Breast epithelium (tissue), 4 donors: ENCODE results near the gene BANF1. TPM values are rescaled to one million over a fixed set of nuclear protein-coding genes. Genes with fewer than 3 reads are reported as not detected.
A peak's percentile ranks its signal among the peaks of the same experiment; 100 is the strongest.

Source experiments
- DNase-seq, 2 donors: peaks; one replicate each; pipeline ENCODE4 v3.0.0-alpha.2; 2019; ENCODE audit warnings: low spot score in 2 of 2
- H3K27ac ChIP-seq, 2 donors: fragments of 200-600 bp; sonication (generic) in 1 of 2; one replicate each; pipeline ENCODE4 v1.5.1; 2016 to 2019; ENCODE audit warnings: mild to moderate bottlenecking in 1 of 2
- H3K27me3 ChIP-seq, 2 donors: fragments of 200-600 bp; sonication (generic) in 1 of 2; one replicate each; pipeline versions ENCODE4 v1.5.1 to v1.6.0; 2017 to 2019; ENCODE audit warnings: control low read depth in 1 of 2, mild to moderate bottlenecking in 1 of 2
- H3K36me3 ChIP-seq: fragments of 200-600 bp; one replicate; pipeline ENCODE4 v1.5.1; 2019
- H3K4me1 ChIP-seq, 2 donors: fragments of 200-600 bp; sonication (generic); one replicate each; pipeline ENCODE4 v1.5.1; 2016 to 2019; ENCODE audit warnings: control low read depth in 1 of 2
- H3K4me3 ChIP-seq, 3 donors: fragments of 200-600 bp; sonication (generic); 1 replicate in 2 of 3; 2 replicates in 1 of 3; pipeline ENCODE4 v1.5.1; 2016 to 2019; ENCODE audit warnings: mild to moderate bottlenecking in 3 of 3, moderate library complexity in 2 of 3
- H3K9me3 ChIP-seq, 2 donors: fragments of 200-600 bp; sonication (generic) in 1 of 2; one replicate each; pipeline ENCODE4 v1.5.1; 2016 to 2019; ENCODE audit warnings: control low read depth in 1 of 2
- POLR2A ChIP-seq: fragments of 450-650 bp; IDR thresholded peaks from one replicate; pipeline ENCODE4 v1.6.1; 2016; ENCODE audit warnings: antibody characterized with exemption, mild to moderate bottlenecking, moderate library complexity
- POLR2AphosphoS5 ChIP-seq, 3 donors: sonication (generic); formaldehyde crosslinking; IDR thresholded peaks; one replicate each; pipeline ENCODE4 v1.6.1; 2017; ENCODE audit warnings: antibody characterized with exemption in 3 of 3
- intact Hi-C: fragments of 100-400 bp; cut with DNase I; formaldehyde crosslinking; loops from one replicate; pipeline ENCODE4 v1.15.1; 2023; ENCODE audit warnings: low total_unique reads
- total RNA-seq, 3 donors: library from RNA; depleted of rRNA; stranded (reverse); fragments of >200 nt; gene quantifications; one replicate each; pipeline ENCODE4 v1.1.0, GENCODE V29; 2016
- TF ChIP-seq, protein P1 (sequence below), 3 donors: fragments of 450-650 bp; IDR thresholded peaks; one replicate each; pipeline ENCODE4 v1.5.1; 2016 to 2017; ENCODE audit warnings: antibody characterized with exemption in 3 of 3, mild to moderate bottlenecking in 3 of 3, moderate library complexity in 3 of 3

BANF1 gene
- total RNA-seq, 3 donors from 2014 or later, result 15.7 to 42.0 (median 37.4) TPM

DNA sequence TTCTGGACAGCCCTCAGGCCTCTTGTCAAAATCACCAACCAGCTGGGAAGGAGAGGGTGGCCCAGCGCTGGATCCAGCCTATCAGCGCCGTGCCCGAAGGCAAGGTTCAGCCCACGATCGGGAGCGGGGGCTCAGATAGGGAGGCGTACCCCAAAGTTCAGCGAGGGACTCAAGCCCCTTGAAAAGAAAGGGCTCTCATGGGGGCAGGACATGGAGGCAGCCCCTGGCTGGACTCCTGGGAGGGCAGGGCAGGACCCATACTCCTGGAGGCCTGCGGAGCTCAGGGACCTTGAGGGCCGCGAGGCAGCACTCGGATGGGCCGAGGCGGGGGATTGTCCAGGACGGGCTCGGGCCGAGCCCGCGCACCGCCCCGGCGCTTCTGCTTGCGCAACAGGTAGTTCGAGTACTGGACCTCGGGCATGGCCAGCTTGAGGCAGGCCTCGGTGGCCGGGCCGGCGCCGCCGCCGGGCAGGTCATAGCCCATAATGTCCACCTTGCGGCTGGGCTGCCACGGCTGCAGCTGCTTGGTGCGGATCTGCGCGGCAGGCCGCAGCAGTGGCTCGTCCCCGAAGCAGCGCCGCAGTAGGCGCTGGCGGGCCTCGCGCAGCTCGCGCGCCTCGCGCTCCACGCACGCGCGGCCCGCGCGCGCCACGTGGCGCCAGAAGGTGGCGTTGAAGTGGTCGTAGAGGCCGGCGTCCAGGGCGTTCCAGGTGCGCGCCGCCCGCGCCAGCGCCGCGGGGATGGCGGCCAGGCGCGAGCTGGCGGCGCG lies 40.1 kb downstream of the BANF1 start:
- no peaks in the 10 kb centered on the region for H3K36me3 ChIP-seq
- DNase-seq, result no peak
- H3K27ac ChIP-seq, result no peak overlapping the region
- TF ChIP-seq POLR2A (no peak), POLR2AphosphoS5 (IDR thresholded peaks at IDR 0.05) (no peak)
- TF ChIP-seq, protein P1, sequence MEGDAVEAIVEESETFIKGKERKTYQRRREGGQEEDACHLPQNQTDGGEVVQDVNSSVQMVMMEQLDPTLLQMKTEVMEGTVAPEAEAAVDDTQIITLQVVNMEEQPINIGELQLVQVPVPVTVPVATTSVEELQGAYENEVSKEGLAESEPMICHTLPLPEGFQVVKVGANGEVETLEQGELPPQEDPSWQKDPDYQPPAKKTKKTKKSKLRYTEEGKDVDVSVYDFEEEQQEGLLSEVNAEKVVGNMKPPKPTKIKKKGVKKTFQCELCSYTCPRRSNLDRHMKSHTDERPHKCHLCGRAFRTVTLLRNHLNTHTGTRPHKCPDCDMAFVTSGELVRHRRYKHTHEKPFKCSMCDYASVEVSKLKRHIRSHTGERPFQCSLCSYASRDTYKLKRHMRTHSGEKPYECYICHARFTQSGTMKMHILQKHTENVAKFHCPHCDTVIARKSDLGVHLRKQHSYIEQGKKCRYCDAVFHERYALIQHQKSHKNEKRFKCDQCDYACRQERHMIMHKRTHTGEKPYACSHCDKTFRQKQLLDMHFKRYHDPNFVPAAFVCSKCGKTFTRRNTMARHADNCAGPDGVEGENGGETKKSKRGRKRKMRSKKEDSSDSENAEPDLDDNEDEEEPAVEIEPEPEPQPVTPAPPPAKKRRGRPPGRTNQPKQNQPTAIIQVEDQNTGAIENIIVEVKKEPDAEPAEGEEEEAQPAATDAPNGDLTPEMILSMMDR (IDR thresholded peaks at IDR 0.05), result no peak
- intact Hi-C loops, result no loop called here
- no peaks in the 10 kb centered on the region for H3K4me1 ChIP-seq
- no peaks in the 10 kb centered on the region for H3K27me3 ChIP-seq
- no peaks in the 10 kb centered on the region for H3K9me3 ChIP-seq
- H3K4me3 ChIP-seq, result no peak overlapping the region

DNA sequence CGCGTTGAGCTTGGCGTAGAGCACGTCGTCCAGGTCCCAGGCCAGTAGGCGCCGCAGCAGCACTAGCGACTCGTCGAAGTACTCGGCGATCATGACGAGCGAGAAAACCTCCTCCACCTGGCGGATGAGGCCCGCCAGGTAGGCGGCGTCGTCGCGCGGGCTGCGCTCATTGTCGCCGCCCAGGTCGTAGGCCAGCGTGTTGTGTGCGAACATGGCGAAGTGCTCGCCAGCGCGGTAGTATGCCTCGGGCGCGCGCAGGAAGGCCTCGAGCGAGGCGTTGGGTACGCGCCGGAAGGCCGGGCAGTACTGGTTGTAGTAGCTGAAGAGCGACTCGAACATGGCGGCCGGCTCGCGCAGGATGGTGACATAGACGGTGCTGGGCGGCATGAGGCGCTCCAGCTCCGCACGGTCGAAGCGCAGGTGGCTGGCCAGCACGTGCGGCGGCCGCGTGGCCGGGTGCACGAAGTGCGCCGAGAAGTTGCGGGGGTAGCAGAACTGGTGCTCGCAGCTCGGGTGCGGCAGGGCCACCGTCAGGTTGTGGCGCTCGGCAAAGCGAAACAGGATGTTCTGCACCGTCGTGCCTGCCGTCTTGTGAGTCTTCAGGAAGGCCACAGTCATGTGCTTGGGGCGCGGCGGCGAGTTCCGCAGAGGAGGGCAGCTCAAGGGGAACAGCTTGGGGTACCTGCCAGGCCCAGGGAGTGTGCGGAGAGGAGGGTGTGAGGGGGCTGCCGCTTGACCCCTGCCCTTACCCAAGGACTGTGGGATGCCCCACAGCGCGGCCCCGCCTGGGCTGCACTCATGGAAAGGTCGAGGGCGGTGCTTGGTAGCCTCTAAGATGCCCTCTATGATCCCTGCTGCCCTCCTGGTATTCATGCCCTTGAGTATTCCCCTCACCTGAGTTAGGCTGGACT lies 40.9 kb downstream of the BANF1 start:
- no peaks in the 10 kb centered on the region for H3K36me3 ChIP-seq
- no peaks in the 10 kb centered on the region for H3K9me3 ChIP-seq
- no peak overlapping the region for H3K4me3 ChIP-seq
- peaks cover 0 to 4% of the 10 kb centered on the region in 2 donors for H3K27me3 ChIP-seq
- no peak overlapping the region for H3K27ac ChIP-seq
- intact Hi-C loops, result no loop called here
- H3K4me1 ChIP-seq, result no peaks in the 10 kb centered on the region
- TF ChIP-seq, protein P1 (IDR thresholded peaks at IDR 0.05), result no peak
- no peak for TF ChIP-seq POLR2AphosphoS5 (IDR thresholded peaks at IDR 0.05)
- no peak for TF ChIP-seq POLR2A
- DNase-seq, result no peak

DNA sequence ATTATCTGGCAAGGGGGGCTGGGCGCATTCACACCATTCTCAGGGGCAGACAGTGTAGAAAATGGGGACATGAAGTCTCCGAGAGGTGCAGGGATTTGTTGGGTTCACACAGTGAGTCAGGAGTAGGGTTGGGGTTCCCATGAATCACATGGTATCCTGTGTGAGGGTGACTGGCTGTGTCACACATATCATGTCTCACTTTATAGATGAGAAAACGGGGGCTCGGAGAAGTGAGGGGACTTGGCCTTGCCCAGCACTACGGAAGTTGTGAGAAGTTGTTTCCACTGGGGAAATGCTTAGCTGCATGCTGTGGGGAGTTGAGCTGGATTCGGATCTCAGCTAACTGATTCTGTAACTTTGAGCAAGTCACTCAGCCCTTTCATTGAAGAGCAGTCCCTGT lies 42.5 kb downstream of the BANF1 start:
- H3K27ac ChIP-seq, result no peak overlapping the region
- peaks cover 0 to 13% of the 10 kb centered on the region in 2 donors for H3K27me3 ChIP-seq
- intact Hi-C loops, result no loop called here
- H3K4me3 ChIP-seq, result no peak overlapping the region
- no peak for DNase-seq
- H3K36me3 ChIP-seq, result no peaks in the 10 kb centered on the region
- H3K4me1 ChIP-seq, result no peaks in the 10 kb centered on the region
- no peaks in the 10 kb centered on the region for H3K9me3 ChIP-seq
- TF ChIP-seq, protein P1 (IDR thresholded peaks at IDR 0.05), result no peak
- TF ChIP-seq POLR2AphosphoS5 (IDR thresholded peaks at IDR 0.05) (no peak), POLR2A (no peak)

DNA sequence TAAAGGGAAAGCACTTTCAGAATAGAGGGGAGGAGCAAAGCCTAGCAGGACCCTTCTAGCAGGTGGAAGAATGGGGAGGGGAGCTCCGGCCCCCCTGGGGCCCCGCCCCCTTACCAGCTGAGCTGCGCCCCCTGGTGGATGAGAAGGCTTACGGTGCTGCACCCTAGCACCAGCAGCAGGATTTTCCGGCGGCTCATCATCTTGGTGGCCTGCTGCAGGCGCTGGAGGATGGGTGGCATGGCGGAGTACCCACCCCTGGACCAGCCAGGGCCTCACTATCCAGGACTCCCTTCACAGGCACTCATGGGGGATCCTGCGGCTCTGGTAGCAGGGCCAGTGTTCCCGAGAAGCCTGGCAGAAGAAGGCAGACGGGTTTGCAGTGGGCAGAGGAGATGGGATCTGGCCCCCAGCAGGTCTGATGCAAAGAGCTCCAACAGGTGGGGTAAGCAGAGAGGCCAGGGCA lies 42.9 kb downstream of the BANF1 start:
- Histone ChIP-seq H3K9me3 (no peaks in the 10 kb centered on the region), H3K4me1 (no peaks in the 10 kb centered on the region), H3K4me3 (no peak overlapping the region), H3K36me3 (no peaks in the 10 kb centered on the region), H3K27me3 (peaks cover 0 to 13% of the 10 kb centered on the region in 2 donors), H3K27ac (no peak overlapping the region)
- no peak for TF ChIP-seq POLR2A
- TF ChIP-seq, protein P1 (IDR thresholded peaks at IDR 0.05), result peak; percentile 76 to 84 (median 76)
- TF ChIP-seq POLR2AphosphoS5 (IDR thresholded peaks at IDR 0.05), result no peak
- DNase-seq, result peak; percentile 50 to 69
- intact Hi-C loops, result no loop called here
